ENCODE results near the gene SARM1. TPM values are rescaled to one million over a fixed set of nuclear protein-coding genes. Genes with fewer than 3 reads are reported as not detected.

SARM1 gene
- total and polyA plus RNA-seq, 2 of the 13 experiments (the other 11 are each of a cell fraction or from before 2014, with no cell fraction given): 0.73 to 0.86 TPM

- peak; percentile 52; the same call in 1 of the 2 replicates for TF ChIP-seq FOXA1 (IDR thresholded peaks at IDR 0.05)
- peak; percentile 80 for TF ChIP-seq FOXA1 (CRISPR knock-in tag; IDR thresholded peaks at IDR 0.05)
- TF ChIP-seq FIP1L1 (IDR thresholded peaks at IDR 0.05; ENCODE audit: borderline replicate concordance, insufficient read depth, low read depth, low read length): no peak
- TF ChIP-seq ARNTL (CRISPR knock-in tag; IDR thresholded peaks at IDR 0.05): 0 out of 2 replicates have a peak, but pooled peaks have one; percentile 49
- peak in 1 of 2 experiments; percentile 79; a peak in 2 of 4 replicates for TF ChIP-seq KLF16 (CRISPR knock-in tag; IDR thresholded peaks at IDR 0.05)
- no peak for TF ChIP-seq ZNF878 (CRISPR knock-in tag; IDR thresholded peaks at IDR 0.05)
- TF ChIP-seq SAP130 (CRISPR knock-in tag; IDR thresholded peaks at IDR 0.05; ENCODE audit: low read depth): peak; percentile 86
- TF ChIP-seq, protein P1, sequence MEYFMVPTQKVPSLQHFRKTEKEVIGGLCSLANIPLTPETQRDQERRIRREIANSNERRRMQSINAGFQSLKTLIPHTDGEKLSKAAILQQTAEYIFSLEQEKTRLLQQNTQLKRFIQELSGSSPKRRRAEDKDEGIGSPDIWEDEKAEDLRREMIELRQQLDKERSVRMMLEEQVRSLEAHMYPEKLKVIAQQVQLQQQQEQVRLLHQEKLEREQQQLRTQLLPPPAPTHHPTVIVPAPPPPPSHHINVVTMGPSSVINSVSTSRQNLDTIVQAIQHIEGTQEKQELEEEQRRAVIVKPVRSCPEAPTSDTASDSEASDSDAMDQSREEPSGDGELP (IDR thresholded peaks at IDR 0.05; ENCODE audit: borderline replicate concordance, low read depth): peak; percentile 91
- peak; percentile 91; the same call in 1 of the 2 replicates for TF ChIP-seq ZNF350 (CRISPR knock-in tag; IDR thresholded peaks at IDR 0.05; ENCODE audit: borderline replicate concordance, low read depth)
- no peak; the same call in 1 of the 2 replicates for TF ChIP-seq MTERF4 (CRISPR knock-in tag; IDR thresholded peaks at IDR 0.05)
- TF ChIP-seq ARNT2 (CRISPR knock-in tag; IDR thresholded peaks at IDR 0.05; ENCODE audit: low read depth): 0 out of 2 replicates have a peak, but pooled peaks have one; percentile 41
- TF ChIP-seq NFATC3 (CRISPR knock-in tag; IDR thresholded peaks at IDR 0.05): no peak
- TF ChIP-seq, protein P2, sequence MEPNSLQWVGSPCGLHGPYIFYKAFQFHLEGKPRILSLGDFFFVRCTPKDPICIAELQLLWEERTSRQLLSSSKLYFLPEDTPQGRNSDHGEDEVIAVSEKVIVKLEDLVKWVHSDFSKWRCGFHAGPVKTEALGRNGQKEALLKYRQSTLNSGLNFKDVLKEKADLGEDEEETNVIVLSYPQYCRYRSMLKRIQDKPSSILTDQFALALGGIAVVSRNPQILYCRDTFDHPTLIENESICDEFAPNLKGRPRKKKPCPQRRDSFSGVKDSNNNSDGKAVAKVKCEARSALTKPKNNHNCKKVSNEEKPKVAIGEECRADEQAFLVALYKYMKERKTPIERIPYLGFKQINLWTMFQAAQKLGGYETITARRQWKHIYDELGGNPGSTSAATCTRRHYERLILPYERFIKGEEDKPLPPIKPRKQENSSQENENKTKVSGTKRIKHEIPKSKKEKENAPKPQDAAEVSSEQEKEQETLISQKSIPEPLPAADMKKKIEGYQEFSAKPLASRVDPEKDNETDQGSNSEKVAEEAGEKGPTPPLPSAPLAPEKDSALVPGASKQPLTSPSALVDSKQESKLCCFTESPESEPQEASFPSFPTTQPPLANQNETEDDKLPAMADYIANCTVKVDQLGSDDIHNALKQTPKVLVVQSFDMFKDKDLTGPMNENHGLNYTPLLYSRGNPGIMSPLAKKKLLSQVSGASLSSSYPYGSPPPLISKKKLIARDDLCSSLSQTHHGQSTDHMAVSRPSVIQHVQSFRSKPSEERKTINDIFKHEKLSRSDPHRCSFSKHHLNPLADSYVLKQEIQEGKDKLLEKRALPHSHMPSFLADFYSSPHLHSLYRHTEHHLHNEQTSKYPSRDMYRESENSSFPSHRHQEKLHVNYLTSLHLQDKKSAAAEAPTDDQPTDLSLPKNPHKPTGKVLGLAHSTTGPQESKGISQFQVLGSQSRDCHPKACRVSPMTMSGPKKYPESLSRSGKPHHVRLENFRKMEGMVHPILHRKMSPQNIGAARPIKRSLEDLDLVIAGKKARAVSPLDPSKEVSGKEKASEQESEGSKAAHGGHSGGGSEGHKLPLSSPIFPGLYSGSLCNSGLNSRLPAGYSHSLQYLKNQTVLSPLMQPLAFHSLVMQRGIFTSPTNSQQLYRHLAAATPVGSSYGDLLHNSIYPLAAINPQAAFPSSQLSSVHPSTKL (CRISPR knock-in tag; IDR thresholded peaks at IDR 0.05): peak; percentile 93
- no peak for TF ChIP-seq SOX6 (IDR thresholded peaks at IDR 0.05)
- TF ChIP-seq SOX6 (CRISPR knock-in tag; IDR thresholded peaks at IDR 0.05): peak; percentile 96
- TF ChIP-seq ZFX (CRISPR knock-in tag; IDR thresholded peaks at IDR 0.05; ENCODE audit: low read depth): peak; percentile 64
- TF ChIP-seq ZNF574 (CRISPR knock-in tag; IDR thresholded peaks at IDR 0.05): peak; percentile 80
- peak; percentile 83 for TF ChIP-seq IRF2 (CRISPR knock-in tag; IDR thresholded peaks at IDR 0.05)
Measured at GRCh38 chr17:28370035-28370743, 1.3 kb upstream of the SARM1 start, which contains the start of gene VTN (continued).
